Left lung (tissue), 10 donors: ENCODE measurements around the gene EXOC4. TPM values are rescaled to one million over a fixed set of nuclear protein-coding genes. Genes with fewer than 3 reads are reported as not detected.

Experiments used
- ATAC-seq: fragments of 200-7000 bp; cut with Tn5 transposase; one replicate; pipeline ENCODE4 v1.9.1; 2020; ENCODE audit warnings: moderate library complexity
- DNase-seq, 4 donors: peaks; one replicate each; pipeline ENCODE4 v3.0.0-alpha.2; 2013 to 2020
- H3K27ac ChIP-seq, 2 donors: fragments of 200-600 bp; sonication (generic) in 1 of 2; one replicate each; pipeline versions ENCODE4 v1.5.0 to v1.8.0; 2020 to 2021
- H3K27me3 ChIP-seq, 2 donors: fragments of 200-600 bp; sonication (generic) in 1 of 2; one replicate each; pipeline versions ENCODE4 v1.5.0 to v1.8.0; 2020 to 2021
- H3K36me3 ChIP-seq, 2 donors: fragments of 200-600 bp; sonication (generic) in 1 of 2; one replicate each; pipeline versions ENCODE4 v1.5.0 to v1.8.0; 2020 to 2021
- H3K4me1 ChIP-seq, 2 donors: fragments of 200-600 bp; one replicate each; pipeline ENCODE4 v1.8.0; 2021
- H3K4me3 ChIP-seq, 2 donors: fragments of 200-600 bp; sonication (generic) in 1 of 2; one replicate each; pipeline versions ENCODE4 v1.5.0 to v1.8.0; 2020 to 2021; ENCODE audit warnings: mild to moderate bottlenecking in 1 of 2
- H3K9me3 ChIP-seq, 2 donors: fragments of 200-600 bp; sonication (generic) in 1 of 2; one replicate each; pipeline versions ENCODE4 v1.5.0 to v1.8.0; 2020 to 2021
- CTCF ChIP-seq, 2 donors: fragments of 200-600 bp; sonication (generic) in 1 of 2; IDR thresholded peaks; one replicate each; pipeline versions ENCODE4 v1.5.0 to v1.8.0; 2021; ENCODE audit warnings: antibody characterized with exemption in 2 of 2
- intact Hi-C, 2 donors: fragments of 100-400 bp; cut with DNase I; formaldehyde crosslinking; loops; one replicate each; pipeline versions ENCODE4 v1.11.2 to v1.14.2; 2022
- polyA plus RNA-seq, 6 donors: library from polyadenylated mRNA; unstranded; fragments of 120-200 nt; gene quantifications; one replicate each; pipeline ENCODE4 v1.2.1, GENCODE V29; 2013; ENCODE audit not compliant: insufficient read length in 6 of 6
- total RNA-seq, 2 donors: library from RNA; stranded (reverse); fragmentation: NEBNext Ultra II Directional; extraction: Animal tissue kit (Norgen Biotek cat#: 25700); gene quantifications; one replicate each; pipeline ENCODE4 v1.2.1, GENCODE V29; 2021
- donor health status: DM: no; HTN: yes; CAD: no.
- donor health status: DM: no; HTN: no; CAD: no.

Gene EXOC4
- total and polyA plus RNA-seq, 8 donors: 52.5 to 79.4 (median 65.9) TPM

- no peaks in the 10 kb centered on the region for H3K27me3 ChIP-seq
- H3K9me3 ChIP-seq: no peaks in the 10 kb centered on the region
- intact Hi-C loops: no loop called here
- H3K27ac ChIP-seq: no peak overlapping the region
- DNase-seq (no peak), ATAC-seq (no peak)
- no peaks in the 10 kb centered on the region for H3K4me1 ChIP-seq
- no peak overlapping the region for H3K4me3 ChIP-seq
- TF ChIP-seq CTCF (IDR thresholded peaks at IDR 0.05): no peak
- H3K36me3 ChIP-seq: no peaks in the 10 kb centered on the region
Observed at GRCh38 chr7:133724148-133724547, 471.3 kb downstream of the EXOC4 start.

- Histone ChIP-seq H3K4me3 (no peak overlapping the region), H3K4me1 (no peaks in the 10 kb centered on the region), H3K27ac (no peak overlapping the region), H3K27me3 (no peaks in the 10 kb centered on the region), H3K36me3 (no peaks in the 10 kb centered on the region), H3K9me3 (no peaks in the 10 kb centered on the region)
- DNase-seq: no peak
- ATAC-seq: no peak
- intact Hi-C loops: no loop called here
- TF ChIP-seq CTCF (IDR thresholded peaks at IDR 0.05): no peak
Observed at GRCh38 chr7:133724694-133725093, 471.8 kb downstream of the EXOC4 start.

- intact Hi-C loops: no loop called here
- Histone ChIP-seq H3K36me3 (no peaks in the 10 kb centered on the region), H3K27me3 (no peaks in the 10 kb centered on the region), H3K27ac (no peak overlapping the region), H3K4me3 (no peak overlapping the region), H3K9me3 (no peaks in the 10 kb centered on the region), H3K4me1 (no peaks in the 10 kb centered on the region)
- ATAC-seq (no peak), DNase-seq (no peak)
- no peak for TF ChIP-seq CTCF (IDR thresholded peaks at IDR 0.05)
Observed at GRCh38 chr7:133727476-133728214, 474.8 kb downstream of the EXOC4 start.

- Histone ChIP-seq H3K9me3 (no peaks in the 10 kb centered on the region), H3K4me3 (no peak overlapping the region), H3K27ac (no peak overlapping the region), H3K4me1 (no peaks in the 10 kb centered on the region), H3K27me3 (no peaks in the 10 kb centered on the region), H3K36me3 (no peaks in the 10 kb centered on the region)
- no peak for DNase-seq
- intact Hi-C loops: no loop called here
- ATAC-seq: no peak
- TF ChIP-seq CTCF (IDR thresholded peaks at IDR 0.05): no peak
Observed at GRCh38 chr7:133730360-133730759, 477.5 kb downstream of the EXOC4 start.

- Histone ChIP-seq H3K36me3 (no peaks in the 10 kb centered on the region), H3K27ac (no peak overlapping the region), H3K9me3 (no peaks in the 10 kb centered on the region), H3K27me3 (no peaks in the 10 kb centered on the region), H3K4me3 (no peak overlapping the region), H3K4me1 (no peaks in the 10 kb centered on the region)
- ATAC-seq: no peak
- DNase-seq: no peak
- intact Hi-C loops: no loop called here
- no peak for TF ChIP-seq CTCF (IDR thresholded peaks at IDR 0.05)
Observed at GRCh38 chr7:133733401-133733800, 480.5 kb downstream of the EXOC4 start.
